Measurements from ENCODE around the gene CASP7.
"Not testable (repeated sequence)": the region's sequence is repeated elsewhere in the genome, so short reads cannot be mapped to it uniquely, and the experiment has no call there.

CASP7 gene

GRCh38 chr10:113679463-113680189 is at the start of gene CASP7:
CASP7 (plus strand) TSS chr10:113679912; CDS start chr10:113697494, 17,582 bp downstream.
- DNase-seq = peak; percentile 57

GRCh38 chr10:113630929-113631533 is 48.7 kb upstream of the CASP7 start:
- DNase-seq = no peak

- no peak for DNase-seq
Measured at GRCh38 chr10:113631684-113632367, 47.9 kb upstream of the CASP7 start.

- DNase-seq = no peak
Measured at GRCh38 chr10:113639966-113640365, 39.7 kb upstream of the CASP7 start.

GRCh38 chr10:113641702-113642101 is 38.0 kb upstream of the CASP7 start:
- no peak for DNase-seq

GRCh38 chr10:113643183-113643582 is 36.5 kb upstream of the CASP7 start:
- no peak for DNase-seq

GRCh38 chr10:113644185-113645120 is 35.3 kb upstream of the CASP7 start:
- DNase-seq = no peak

- DNase-seq = no peak
Measured at GRCh38 chr10:113646336-113647201, 33.1 kb upstream of the CASP7 start.

GRCh38 chr10:113647812-113648211 is 31.9 kb upstream of the CASP7 start:
- no peak for DNase-seq

GRCh38 chr10:113648478-113648877 is 31.2 kb upstream of the CASP7 start:
- no peak for DNase-seq

GRCh38 chr10:113650172-113650571 is 29.5 kb upstream of the CASP7 start:
- no peak for DNase-seq

GRCh38 chr10:113651021-113651420 is 28.7 kb upstream of the CASP7 start:
- no peak for DNase-seq

GRCh38 chr10:113651898-113652297 is 27.8 kb upstream of the CASP7 start:
- DNase-seq = no peak

GRCh38 chr10:113652456-113652855 is 27.3 kb upstream of the CASP7 start:
- not testable (repeated sequence) for DNase-seq

GRCh38 chr10:113656896-113657295 is 22.8 kb upstream of the CASP7 start:
- no peak for DNase-seq

GRCh38 chr10:113657544-113657943 is 22.2 kb upstream of the CASP7 start:
- no peak for DNase-seq

GRCh38 chr10:113661332-113661731 is 18.4 kb upstream of the CASP7 start:
- no peak for DNase-seq

- no peak for DNase-seq
Measured at GRCh38 chr10:113663142-113663541, 16.6 kb upstream of the CASP7 start.

- no peak for DNase-seq
Measured at GRCh38 chr10:113663908-113664307, 15.8 kb upstream of the CASP7 start, which contains the start of gene NRAP. NRAP (minus strand) TSS chr10:113664041; CDS start chr10:113663882, 159 bp downstream.

- no peak for DNase-seq
Measured at GRCh38 chr10:113665352-113665751, 14.4 kb upstream of the CASP7 start.

GRCh38 chr10:113665806-113666354 is 13.8 kb upstream of the CASP7 start:
- DNase-seq = no peak
